Spleen (tissue), 11 donors: Measurements from ENCODE around the gene KLF16. TPM values are rescaled to one million over a fixed set of nuclear protein-coding genes. Genes with fewer than 3 reads are reported as not detected.
A peak's percentile ranks its signal among the peaks of the same experiment; 100 is the strongest.

Experiments used
- DNase-seq: peaks from one replicate; pipeline ENCODE4 v3.0.0-alpha.2; 2020
- H3K27ac ChIP-seq, 8 donors: fragments of 200-600 bp; sonication (generic) in 7 of 8; 1 replicate in 4 of 8; 2 replicates in 4 of 8; pipeline versions ENCODE4 v1.5.0 to v1.8.0; 2016 to 2021; ENCODE audit warnings: inconsistent platforms in 4 of 8, mild to moderate bottlenecking in 4 of 8, moderate library complexity in 1 of 8
- H3K27me3 ChIP-seq, 7 donors: fragments of 200-600 bp; sonication (generic) in 6 of 7; replicated peaks in 1 of 7; 1 replicate in 4 of 7; 2 replicates in 3 of 7; pipeline versions ENCODE4 v1.5.0 to v1.8.0; 2016 to 2021; ENCODE audit warnings: inconsistent platforms in 3 of 7, mild to moderate bottlenecking in 1 of 7
- H3K36me3 ChIP-seq, 6 donors: fragments of 200-600 bp; sonication (generic) in 5 of 6; 1 replicate in 4 of 6; 2 replicates in 2 of 6; pipeline versions ENCODE4 v1.5.0 to v1.8.0; 2016 to 2021; ENCODE audit warnings: inconsistent platforms in 2 of 6
- H3K4me1 ChIP-seq, 6 donors: fragments of 200-600 bp; sonication (generic) in 5 of 6; 1 replicate in 3 of 6; 2 replicates in 3 of 6; pipeline versions ENCODE4 v1.5.0 to v1.8.0; 2016 to 2021; ENCODE audit warnings: inconsistent platforms in 3 of 6
- H3K4me3 ChIP-seq, 8 donors: fragments of 200-600 bp; sonication (generic) in 7 of 8; 1 replicate in 4 of 8; 2 replicates in 4 of 8; pipeline versions ENCODE4 v1.5.0 to v1.8.0; 2016 to 2021; ENCODE audit warnings: inconsistent platforms in 4 of 8, mild to moderate bottlenecking in 4 of 8, moderate library complexity in 2 of 8
- H3K9me3 ChIP-seq, 8 donors: fragments of 200-600 bp; sonication (generic) in 7 of 8; 1 replicate in 4 of 8; 2 replicates in 4 of 8; pipeline versions ENCODE4 v1.5.0 to v1.8.0; 2016 to 2021; ENCODE audit warnings: inconsistent platforms in 4 of 8
- POLR2A ChIP-seq, 3 donors: fragments of 450-650 bp; IDR thresholded peaks; one replicate each; pipeline ENCODE4 v1.5.1; 2017; ENCODE audit warnings: antibody characterized with exemption in 3 of 3, mild to moderate bottlenecking in 1 of 3
- POLR2AphosphoS5 ChIP-seq, 3 donors: sonication (generic); formaldehyde crosslinking; IDR thresholded peaks; one replicate each; pipeline ENCODE4 v1.5.1; 2017; ENCODE audit warnings: antibody characterized with exemption in 3 of 3
- WGBS, 5 donors: extraction: QIAGEN DNeasy Blood & Tissue Kit in 3 of 5; methylation state at CpG; one replicate each; pipeline versions ENCODE4 v1.1.5 to v1.1.7; 2013 to 2018; 5-methylcytosine and 5-hydroxymethylcytosine counted together
- intact Hi-C: fragments of 100-400 bp; cut with DNase I; formaldehyde crosslinking; loops from one replicate; pipeline ENCODE4 v1.15.0; 2023; ENCODE audit warnings: low total_unique reads
- polyA plus RNA-seq, 3 donors: library from polyadenylated mRNA; stranded (reverse); fragments of 200-250 nt; gene quantifications; one replicate each; pipeline ENCODE4 v1.2.1, GENCODE V29; 2013
- total RNA-seq, 7 donors: library from RNA; depleted of rRNA in 3 of 7; stranded (reverse); fragments of >200 nt in 3 of 7; fragmentation: NEBNext Ultra II Directional in 4 of 7; extraction: Animal tissue kit (Norgen Biotek cat#: 25700) in 4 of 7; gene quantifications; one replicate each; pipeline versions ENCODE4 v1.1.0 to v1.2.1, GENCODE V29; 2016 to 2021
- TF ChIP-seq, protein P1 (sequence below), 11 experiments: fragments of 200-600 bp in 7 of 11; fragments of 450-650 bp in 4 of 11; sonication (generic) in 4 of 11; IDR thresholded peaks in 8 of 11; conservative IDR thresholded peaks in 3 of 11; 1 replicate in 7 of 11; 2 replicates in 4 of 11; pipeline versions ENCODE4 v1.4.0 to v1.8.0; 2016 to 2021; ENCODE audit warnings: antibody characterized with exemption in 11 of 11, inconsistent platforms in 4 of 11, mild to moderate bottlenecking in 1 of 11
- donor health status: healthy with polysubstance abuse.
- donor health status: DM: no; HTN: no; CAD: no; lungs with moderate emphysema.
- donor health status: DM: no; HTN: no; CAD: no.
- donor health status: Bipolar disorder and iron deficiency.
- donor health status: healthy.
- donor health status: DM: no; HTN: no; CAD: no.
- donor health status: DM: yes; HTN: yes; CAD: no.

The KLF16 gene
- total and polyA plus RNA-seq, 10 donors, result 7.1 to 39.0 (median 18.4) TPM

DNA sequence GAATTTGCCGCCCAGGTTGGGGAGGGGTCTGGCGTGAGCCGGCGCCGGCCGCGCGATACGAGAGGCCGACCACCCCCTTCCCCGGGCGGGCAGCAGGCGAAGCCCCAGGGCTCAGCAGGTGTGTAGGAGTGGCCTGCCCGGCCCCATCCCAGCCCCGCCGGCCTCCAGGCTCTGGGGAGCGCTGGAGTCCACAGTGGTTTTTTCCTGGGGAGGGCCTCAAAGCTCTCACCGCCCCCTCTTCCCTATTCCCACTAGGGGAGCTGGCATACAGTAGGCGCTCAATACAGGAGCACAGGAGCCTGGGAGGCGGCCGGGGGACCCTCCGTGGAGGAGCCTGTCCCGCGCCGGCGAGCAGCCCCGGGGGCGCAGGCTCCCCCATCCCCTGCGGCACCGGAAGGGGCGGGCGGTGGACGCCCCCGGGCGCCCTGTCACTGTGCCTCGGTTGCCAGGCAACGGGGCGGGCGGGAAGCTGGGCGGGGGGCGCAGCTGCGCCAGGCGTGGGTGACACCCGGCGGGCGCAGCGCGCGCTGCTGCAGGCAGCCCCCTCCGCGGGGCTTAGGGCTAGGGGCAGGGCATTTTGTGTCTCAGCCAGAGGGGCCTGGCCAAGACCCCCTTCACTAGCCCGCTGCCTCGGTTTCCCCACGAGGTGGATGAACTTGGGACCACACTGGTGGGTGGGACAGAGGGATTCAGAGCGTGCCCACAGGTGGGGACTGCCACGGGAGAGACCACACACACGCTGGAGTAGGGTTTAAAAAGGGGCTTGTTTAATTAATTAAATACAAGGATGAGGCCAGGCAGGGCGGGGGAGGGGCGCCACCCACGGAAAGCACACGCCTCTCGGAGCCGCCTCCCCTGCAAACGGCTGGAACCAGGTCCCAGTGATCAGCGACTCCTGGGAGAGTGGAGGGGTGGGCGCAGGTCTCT, 11.5 kb downstream of the KLF16 start:
- TF ChIP-seq, protein P1, sequence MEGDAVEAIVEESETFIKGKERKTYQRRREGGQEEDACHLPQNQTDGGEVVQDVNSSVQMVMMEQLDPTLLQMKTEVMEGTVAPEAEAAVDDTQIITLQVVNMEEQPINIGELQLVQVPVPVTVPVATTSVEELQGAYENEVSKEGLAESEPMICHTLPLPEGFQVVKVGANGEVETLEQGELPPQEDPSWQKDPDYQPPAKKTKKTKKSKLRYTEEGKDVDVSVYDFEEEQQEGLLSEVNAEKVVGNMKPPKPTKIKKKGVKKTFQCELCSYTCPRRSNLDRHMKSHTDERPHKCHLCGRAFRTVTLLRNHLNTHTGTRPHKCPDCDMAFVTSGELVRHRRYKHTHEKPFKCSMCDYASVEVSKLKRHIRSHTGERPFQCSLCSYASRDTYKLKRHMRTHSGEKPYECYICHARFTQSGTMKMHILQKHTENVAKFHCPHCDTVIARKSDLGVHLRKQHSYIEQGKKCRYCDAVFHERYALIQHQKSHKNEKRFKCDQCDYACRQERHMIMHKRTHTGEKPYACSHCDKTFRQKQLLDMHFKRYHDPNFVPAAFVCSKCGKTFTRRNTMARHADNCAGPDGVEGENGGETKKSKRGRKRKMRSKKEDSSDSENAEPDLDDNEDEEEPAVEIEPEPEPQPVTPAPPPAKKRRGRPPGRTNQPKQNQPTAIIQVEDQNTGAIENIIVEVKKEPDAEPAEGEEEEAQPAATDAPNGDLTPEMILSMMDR (IDR thresholded peaks at IDR 0.05 in 8 of 11, conservative IDR thresholded peaks at IDR 0.05 in 3 of 11), result no peak
- no peak for TF ChIP-seq POLR2A (IDR thresholded peaks at IDR 0.05)
- peak in 1 of 3 donors; percentile 24 for TF ChIP-seq POLR2AphosphoS5 (IDR thresholded peaks at IDR 0.05)
- intact Hi-C loops, result no loop called here

DNA sequence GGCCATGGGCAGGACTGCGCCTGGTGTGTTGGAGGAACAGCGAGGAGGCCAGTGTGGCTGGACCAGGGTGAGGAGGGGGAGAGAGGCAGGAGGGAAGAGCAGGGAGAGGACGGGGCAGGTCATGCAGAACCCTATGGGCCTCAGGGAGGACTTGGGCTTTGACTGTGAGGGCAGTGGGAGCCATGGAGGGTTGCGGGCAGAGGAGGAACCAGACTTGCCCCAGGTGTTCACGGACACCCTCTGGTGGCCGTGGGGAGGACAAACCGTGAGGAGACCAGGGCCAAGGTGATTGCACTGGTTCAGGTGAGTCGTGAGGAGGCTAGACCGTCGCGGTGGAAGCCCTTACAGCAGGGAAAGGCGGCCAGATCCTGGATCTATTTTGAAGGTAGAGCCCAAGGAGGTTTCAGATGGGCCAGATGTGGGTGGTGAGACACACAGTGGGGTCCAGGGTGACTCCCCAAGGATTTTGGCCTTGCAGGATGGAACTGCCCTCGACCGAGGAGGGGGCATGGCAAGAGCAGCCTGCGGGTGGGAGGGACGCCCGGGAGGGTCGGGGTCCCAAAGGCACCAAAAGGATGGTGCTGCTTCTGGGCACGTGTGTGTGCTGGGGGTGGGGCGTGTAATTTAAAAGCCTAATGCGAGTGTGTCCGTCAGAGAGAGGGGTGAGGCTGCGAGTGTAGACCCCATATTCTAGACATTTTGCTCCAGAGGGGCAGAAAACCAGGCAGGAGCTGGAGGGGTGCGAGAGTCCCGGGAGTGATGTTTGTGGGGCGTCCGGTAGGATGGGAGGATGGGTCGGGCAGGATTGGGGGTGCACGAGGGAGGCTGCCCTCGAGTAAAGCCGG, 12.3 kb downstream of the KLF16 start:
- H3K27me3 ChIP-seq, result no peaks in the 10 kb centered on the region
- no peak overlapping the region for H3K4me3 ChIP-seq
- peaks cover 55 to 92% (median 75%) of the 10 kb centered on the region in 6 donors for H3K4me1 ChIP-seq
- peaks cover 0 to 17% (median 6%) of the 10 kb centered on the region in 6 donors for H3K36me3 ChIP-seq
- H3K27ac ChIP-seq, result peak overlapping the region in 4 of 8 donors; percentile 31 to 99 (median 48)
- 73 to 80% (median 77%) methylated on average over 31 of the region's 31 CpGs for WGBS, 5 donors
- TF ChIP-seq POLR2AphosphoS5 (IDR thresholded peaks at IDR 0.05), result peak in 1 of 3 donors; percentile 57
- no peak for TF ChIP-seq POLR2A (IDR thresholded peaks at IDR 0.05)
- TF ChIP-seq, protein P1 (IDR thresholded peaks at IDR 0.05 in 8 of 11, conservative IDR thresholded peaks at IDR 0.05 in 3 of 11), result peak in 1 of 11 experiments; percentile 1
- H3K9me3 ChIP-seq, result no peaks in the 10 kb centered on the region
- intact Hi-C loops, result no loop called here
- peak; percentile 82 for DNase-seq

More for the DNA sequence above, 11.5 kb downstream of the KLF16 start:
- peak; percentile 89 for DNase-seq
- Histone ChIP-seq H3K36me3 (peaks cover 0 to 9% (median 6%) of the 10 kb centered on the region in 6 donors), H3K27me3 (no peaks in the 10 kb centered on the region), H3K9me3 (no peaks in the 10 kb centered on the region), H3K4me3 (peak overlapping the region in 3 of 8 donors; percentile 2 to 36 (median 14)), H3K27ac (peak overlapping the region in 4 of 8 donors; percentile 31 to 99 (median 96)), H3K4me1 (peaks cover 53 to 92% (median 75%) of the 10 kb centered on the region in 6 donors)
- WGBS, 5 donors, result 16 to 28% (median 22%) methylated on average over 39 to 66 of the region's 66 CpGs

DNA sequence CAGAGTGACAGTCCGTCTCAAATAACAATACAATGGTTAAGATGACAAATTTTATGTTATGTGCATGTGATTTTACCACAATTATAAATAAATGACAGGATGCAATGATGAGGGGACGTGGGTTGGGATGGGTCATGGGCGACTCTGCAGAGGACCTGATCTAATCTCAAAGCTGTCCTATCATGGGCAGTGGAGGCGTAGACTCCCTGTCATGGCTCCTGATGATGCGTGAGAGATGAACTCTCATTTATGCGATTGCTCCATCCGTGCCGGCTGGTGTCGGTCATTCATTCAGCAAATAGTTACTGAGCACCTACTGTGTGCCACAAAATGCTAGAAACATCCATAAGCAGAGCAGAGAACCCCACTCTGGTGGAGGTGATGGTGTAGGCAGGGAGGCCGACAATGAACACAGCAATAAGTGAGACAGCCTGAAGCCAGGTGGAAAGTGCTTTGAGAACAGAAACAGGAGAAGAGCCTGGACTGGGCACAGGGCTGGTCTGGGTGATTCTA, 13.4 kb downstream of the KLF16 start:
- no peaks in the 10 kb centered on the region for H3K27me3 ChIP-seq
- WGBS, 5 donors, result 81 to 92% (median 88%) methylated on average over 10 of the region's 10 CpGs
- no peak for DNase-seq
- peaks cover 0 to 28% (median 8%) of the 10 kb centered on the region in 6 donors for H3K36me3 ChIP-seq
- no peaks in the 10 kb centered on the region for H3K9me3 ChIP-seq
- no peak overlapping the region for H3K27ac ChIP-seq
- peaks cover 57 to 92% (median 75%) of the 10 kb centered on the region in 6 donors for H3K4me1 ChIP-seq
- no peak overlapping the region for H3K4me3 ChIP-seq
- TF ChIP-seq, protein P1 (IDR thresholded peaks at IDR 0.05 in 8 of 11, conservative IDR thresholded peaks at IDR 0.05 in 3 of 11), result no peak
- no peak for TF ChIP-seq POLR2A (IDR thresholded peaks at IDR 0.05)
- no peak for TF ChIP-seq POLR2AphosphoS5 (IDR thresholded peaks at IDR 0.05)
- intact Hi-C loops, result no loop called here
